T-helper 22 cell (primary cell): ENCODE measurements around the gene DLEC1.
A peak's percentile ranks its signal among the peaks of the same experiment; 100 is the strongest.
"Not testable (repeated sequence)": the region's sequence is repeated elsewhere in the genome, so short reads cannot be mapped to it uniquely, and the experiment has no call there.

ENCODE experiments used
- DNase-seq: peaks from one replicate; pipeline ENCODE4 v3.0.0-alpha.2; 2020; ENCODE audit warnings: low read depth

The DLEC1 gene

DNA sequence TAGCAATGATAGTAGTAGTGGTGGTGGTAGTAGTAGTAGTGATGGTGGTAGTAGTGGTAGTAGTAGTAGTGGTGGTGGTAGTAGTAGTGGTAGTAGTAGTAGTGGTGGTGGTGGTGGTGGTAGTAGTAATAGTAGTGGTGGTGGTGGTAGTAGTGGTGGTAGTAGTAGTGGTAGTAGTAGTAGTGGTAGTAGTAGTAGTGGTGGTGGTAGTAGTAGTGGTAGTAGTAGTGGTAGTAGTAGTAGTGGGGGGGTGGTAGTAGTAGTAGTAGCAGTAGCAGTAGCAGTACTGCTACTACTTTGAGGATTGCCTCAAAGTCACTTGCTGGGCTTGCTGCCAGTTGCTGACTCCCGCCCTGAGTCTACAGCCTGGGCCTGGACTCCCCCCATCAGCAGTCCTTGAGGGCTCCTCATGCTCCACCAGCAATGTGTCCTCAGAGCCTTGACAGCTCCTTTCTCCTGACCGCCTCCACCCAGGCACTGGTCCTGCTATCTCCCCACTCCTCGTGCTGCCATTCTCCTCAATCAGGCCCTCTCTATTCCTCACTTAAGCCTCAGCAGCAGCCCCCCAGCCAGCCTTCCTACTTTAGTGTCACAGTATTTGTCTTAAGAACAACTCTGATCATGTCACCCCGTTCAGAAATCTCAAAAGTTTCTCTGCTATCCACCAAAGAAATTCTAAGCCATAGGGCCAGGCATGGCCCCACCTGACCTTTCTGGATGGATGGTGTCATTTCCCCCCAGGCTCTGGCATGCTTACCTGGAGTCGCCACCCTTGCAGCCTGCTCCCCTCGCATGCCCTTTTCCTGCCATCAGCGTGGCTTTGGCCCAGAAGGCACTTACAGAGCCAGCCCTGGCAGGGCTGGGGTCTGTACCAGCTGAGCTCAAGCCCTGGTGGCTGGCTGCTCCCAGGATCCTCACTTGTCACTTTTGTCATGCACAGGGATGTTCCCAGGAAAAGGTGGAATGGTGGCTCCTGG lies 45.6 kb downstream of the DLEC1 start:
- DNase-seq, result peak; percentile 12

DNA sequence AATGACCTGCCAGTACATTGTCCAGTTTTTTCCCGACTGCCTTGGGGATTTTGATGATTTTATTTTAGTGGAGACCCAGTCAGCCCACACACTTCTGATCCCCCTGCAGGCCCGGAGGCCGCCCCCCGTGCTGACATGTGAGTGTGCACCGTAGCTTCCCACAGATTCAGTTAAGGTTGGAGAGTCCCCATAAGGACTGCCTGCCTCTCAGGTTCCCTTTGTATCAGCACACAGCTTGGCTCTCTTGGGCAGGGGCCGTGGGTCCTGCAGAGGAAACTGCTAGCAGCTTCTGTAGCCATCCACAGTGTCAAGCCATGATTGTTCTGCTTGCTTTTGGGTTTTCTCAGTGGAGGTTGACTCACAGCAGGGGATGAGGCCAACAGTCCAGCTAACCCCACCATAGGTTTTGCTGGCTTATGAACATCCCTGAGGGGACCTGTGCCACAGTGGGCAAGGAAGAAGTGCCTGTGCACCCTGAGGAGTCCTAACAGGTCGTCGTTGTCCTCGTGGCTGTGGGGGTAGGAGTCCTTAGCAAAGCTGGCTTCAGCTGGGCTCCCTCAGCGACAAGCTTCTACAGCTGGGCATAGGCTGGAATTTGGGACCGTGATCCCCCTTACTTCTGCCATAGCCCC lies 46.4 kb downstream of the DLEC1 start:
- no peak for DNase-seq

GRCh38 chr3:38085943-38086324 lies 46.9 kb downstream of the DLEC1 start:
- no peak for DNase-seq

- no peak for DNase-seq
Observed at GRCh38 chr3:38086496-38086895, 47.5 kb downstream of the DLEC1 start.

GRCh38 chr3:38087278-38087677 lies 48.3 kb downstream of the DLEC1 start:
- DNase-seq, result not testable (repeated sequence)

GRCh38 chr3:38088126-38089078 lies 49.4 kb downstream of the DLEC1 start:
- DNase-seq, result no peak

- DNase-seq, result no peak
Observed at GRCh38 chr3:38089163-38089562, 50.2 kb downstream of the DLEC1 start.

DNA sequence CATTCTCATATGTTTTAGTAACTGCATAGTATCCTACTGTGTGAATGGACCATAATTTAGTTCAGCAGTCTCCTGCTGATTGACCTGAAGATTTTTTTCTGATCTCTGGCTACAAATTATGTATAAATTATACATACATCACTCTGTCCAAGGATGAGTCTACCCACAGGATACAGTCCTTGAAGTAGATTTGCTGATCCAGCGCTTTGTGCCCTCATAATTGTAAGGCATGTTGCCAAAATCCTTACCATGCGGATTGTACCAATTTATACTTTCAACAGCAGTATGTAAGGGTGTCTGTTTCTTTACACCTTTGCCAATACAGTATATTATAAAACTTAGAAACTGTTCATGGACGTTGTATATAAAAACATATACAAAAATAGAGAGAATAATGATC lies 51.4 kb downstream of the DLEC1 start:
- no peak for DNase-seq

GRCh38 chr3:38094999-38095398 lies 56.0 kb downstream of the DLEC1 start:
- no peak for DNase-seq

GRCh38 chr3:38095669-38096483 lies 56.9 kb downstream of the DLEC1 start:
- no peak for DNase-seq

GRCh38 chr3:38097446-38098375 lies 58.7 kb downstream of the DLEC1 start:
- DNase-seq, result no peak

- no peak for DNase-seq
Observed at GRCh38 chr3:38098376-38098723, 59.3 kb downstream of the DLEC1 start.

GRCh38 chr3:38099518-38099917 lies 60.5 kb downstream of the DLEC1 start:
- no peak for DNase-seq

- DNase-seq, result no peak
Observed at GRCh38 chr3:38100498-38100897, 61.5 kb downstream of the DLEC1 start.

DNA sequence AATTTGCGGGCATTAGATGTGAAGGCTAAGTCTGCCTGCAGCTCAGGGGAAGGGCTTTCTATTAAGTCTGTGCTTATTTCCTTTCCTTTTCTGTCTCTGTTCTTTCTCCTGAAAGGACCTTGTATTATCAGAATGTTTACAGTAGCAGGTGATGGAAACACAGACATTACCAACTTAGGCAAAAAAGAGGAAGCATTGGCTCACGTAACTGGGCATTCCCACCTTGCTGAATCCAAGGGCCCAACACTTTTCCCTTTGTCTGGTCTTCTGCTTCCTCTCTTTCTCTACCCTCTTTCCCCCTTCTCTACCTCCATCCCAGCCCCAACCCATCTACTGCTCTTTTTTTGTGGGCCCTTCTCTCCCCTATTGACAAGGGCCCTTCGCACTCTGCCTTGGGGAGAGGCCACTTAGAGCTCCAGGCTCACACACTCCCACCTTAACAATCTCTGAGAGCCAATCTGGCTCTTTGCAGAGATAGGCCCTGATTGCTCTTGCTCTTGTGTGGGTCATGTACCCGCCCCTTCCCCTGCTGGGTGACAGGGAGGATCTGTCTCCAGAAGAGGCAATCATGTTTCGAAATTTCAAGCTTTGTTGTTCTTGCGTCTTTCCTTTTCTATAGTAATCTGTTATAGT lies 62.9 kb downstream of the DLEC1 start:
- no peak for DNase-seq

GRCh38 chr3:38102444-38102814 lies 63.4 kb downstream of the DLEC1 start:
- no peak for DNase-seq

GRCh38 chr3:38105525-38105924 lies 66.5 kb downstream of the DLEC1 start:
- DNase-seq, result no peak

DNA sequence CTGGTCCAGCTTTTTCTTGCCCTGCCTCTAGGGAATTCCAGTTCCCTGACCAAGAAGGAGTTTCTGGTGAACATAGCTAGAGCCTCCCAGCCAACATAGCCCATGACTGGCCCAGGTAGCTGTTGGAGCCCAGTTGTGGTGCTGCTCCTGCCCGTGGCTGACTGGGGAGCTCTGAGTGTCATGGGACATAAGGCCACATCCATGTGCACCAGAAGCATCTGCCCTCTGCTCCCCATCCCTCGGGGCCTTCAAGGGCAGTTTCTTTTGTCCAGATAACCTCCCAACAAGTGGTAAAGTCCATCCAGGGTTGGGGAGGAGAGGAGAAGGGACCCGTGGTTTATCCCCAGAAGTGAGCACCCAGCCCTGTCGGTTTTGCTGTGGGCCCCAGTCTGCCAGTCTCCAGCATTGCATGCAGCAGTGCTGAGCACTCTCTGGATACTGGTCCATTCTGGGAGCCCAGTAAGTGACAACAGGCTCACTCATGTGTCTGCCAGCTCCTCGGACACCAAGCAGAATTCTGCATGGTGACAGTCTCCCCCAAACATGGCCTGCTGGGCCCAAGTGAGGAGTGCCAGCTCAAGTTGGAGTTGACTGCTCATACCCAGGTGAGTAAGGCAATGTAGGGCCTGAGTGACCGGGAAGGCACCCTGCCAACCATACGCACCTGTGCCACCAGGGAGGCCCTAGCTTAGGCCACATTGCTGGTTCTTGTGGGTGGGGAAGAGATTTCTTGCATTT lies 69.1 kb downstream of the DLEC1 start:
- DNase-seq, result no peak
